ENCODE measurements around the gene RALGDS. TPM values are rescaled to one million over a fixed set of nuclear protein-coding genes. Genes with fewer than 3 reads are reported as not detected.

RALGDS gene
- total and polyA plus RNA-seq, 7 experiments from 2014 or later = 17.8 to 123 (median 76.9) TPM

- H3K27ac ChIP-seq (ENCODE audit: low read depth, low read length) = no peak overlapping the region
- Mint-ChIP-seq H3K27me3 (no peaks in the 10 kb centered on the region), H3K4me1 (peaks cover 26 to 75% (median 38%) of the 10 kb centered on the region in 7 donors), H3K4me3 (peak overlapping the region; percentile 27 to 86 (median 70)), H3K27ac (peak overlapping the region in 8 of 9 donors; percentile 40 to 86 (median 76)), H3K36me3 (peaks cover 0 to 4% (median 0%) of the 10 kb centered on the region in 5 donors), H3K9me3 (peaks cover 0 to 2% (median 0%) of the 10 kb centered on the region in 11 donors)
- H3K4me3 ChIP-seq (ENCODE audit: low read length) = no peak overlapping the region
- POLR2A ChIA-PET = interaction anchor here (0.7 to 2.8 kb wide), 6 partner anchors 9 to 260 kb away, joined by 3 to 15 read pairs (median 6); no protein-coding TSS in a partner anchor
- peak in 1 of 9 donors; percentile 4 for DNase-seq
- ATAC-seq = no peak
- peaks cover 25 to 50% of the 10 kb centered on the region in 2 donors for H3K4me1 ChIP-seq (ENCODE audit: control insufficient read depth in 2 of 2, insufficient read depth in 2 of 2, low read length in 2 of 2)
- H3K36me3 ChIP-seq (ENCODE audit: control insufficient read depth in 2 of 3, insufficient read depth in 3 of 3, low read length in 3 of 3) = no peaks in the 10 kb centered on the region
- H3K27me3 ChIP-seq (ENCODE audit: control insufficient read depth in 2 of 2, insufficient read depth in 2 of 2, low read length in 2 of 2) = no peaks in the 10 kb centered on the region
- CTCF ChIA-PET = interaction anchor here (0.8 to 4.0 kb wide), 4 partner anchors 13 to 28 kb away, joined by 3 to 22 read pairs (median 6); no protein-coding TSS in a partner anchor
- H3K9me3 ChIP-seq (ENCODE audit: control insufficient read depth in 2 of 3, low read length in 3 of 3) = no peaks in the 10 kb centered on the region
- intact Hi-C loops (cut with micrococcal nuclease) = no loop called here
Measured at GRCh38 chr9:133119103-133119845, 1.8 kb downstream of the RALGDS start.

GRCh38 chr9:133118568-133118967 is 2.5 kb downstream of the RALGDS start:
- peaks cover 21 to 74% (median 40%) of the 10 kb centered on the region in 7 donors for H3K4me1 Mint-ChIP-seq
- DNase-seq = peak in 1 of 9 donors; percentile 5
- Histone ChIP-seq H3K36me3 (ENCODE audit: control insufficient read depth in 2 of 3, insufficient read depth in 3 of 3, low read length in 3 of 3) (no peaks in the 10 kb centered on the region), H3K27me3 (ENCODE audit: control insufficient read depth in 2 of 2, insufficient read depth in 2 of 2, low read length in 2 of 2) (no peaks in the 10 kb centered on the region), H3K27ac (ENCODE audit: low read depth, low read length) (no peak overlapping the region), H3K4me3 (ENCODE audit: low read length) (no peak overlapping the region), H3K4me1 (ENCODE audit: control insufficient read depth in 2 of 2, insufficient read depth in 2 of 2, low read length in 2 of 2) (peaks cover 27 to 52% of the 10 kb centered on the region in 2 donors), H3K9me3 (ENCODE audit: control insufficient read depth in 2 of 3, low read length in 3 of 3) (no peaks in the 10 kb centered on the region)
- H3K9me3 Mint-ChIP-seq = peaks cover 0 to 2% (median 0%) of the 10 kb centered on the region in 11 donors
- H3K4me3 Mint-ChIP-seq = peak overlapping the region in 7 of 10 donors; percentile 27 to 69 (median 39)
- no peak for ATAC-seq
- POLR2A ChIA-PET = interaction anchor here (0.9 to 2.8 kb wide), 7 partner anchors 8 to 30 kb away, joined by 3 to 15 read pairs (median 3); no protein-coding TSS in a partner anchor
- peak overlapping the region in 7 of 9 donors; percentile 18 to 86 (median 70) for H3K27ac Mint-ChIP-seq
- no peaks in the 10 kb centered on the region for H3K27me3 Mint-ChIP-seq
- CTCF ChIA-PET = interaction anchor here (0.8 to 4.0 kb wide), 4 partner anchors 13 to 29 kb away, joined by 3 to 22 read pairs (median 6); no protein-coding TSS in a partner anchor
- intact Hi-C loops (cut with micrococcal nuclease) = no loop called here
- H3K36me3 Mint-ChIP-seq = peaks cover 0 to 1% (median 0%) of the 10 kb centered on the region in 5 donors

- Histone ChIP-seq H3K4me3 (ENCODE audit: low read length) (no peak overlapping the region), H3K4me1 (ENCODE audit: control insufficient read depth in 2 of 2, insufficient read depth in 2 of 2, low read length in 2 of 2) (peaks cover 32 to 56% of the 10 kb centered on the region in 2 donors), H3K27me3 (ENCODE audit: control insufficient read depth in 2 of 2, insufficient read depth in 2 of 2, low read length in 2 of 2) (no peaks in the 10 kb centered on the region), H3K27ac (ENCODE audit: low read depth, low read length) (no peak overlapping the region), H3K9me3 (ENCODE audit: control insufficient read depth in 2 of 3, low read length in 3 of 3) (no peaks in the 10 kb centered on the region), H3K36me3 (ENCODE audit: control insufficient read depth in 2 of 3, insufficient read depth in 3 of 3, low read length in 3 of 3) (no peaks in the 10 kb centered on the region)
- Mint-ChIP-seq H3K27ac (peak overlapping the region in 4 of 9 donors; percentile 56 to 78 (median 69)), H3K36me3 (no peaks in the 10 kb centered on the region), H3K4me1 (peaks cover 25 to 74% (median 41%) of the 10 kb centered on the region in 7 donors), H3K27me3 (no peaks in the 10 kb centered on the region), H3K4me3 (peak overlapping the region in 1 of 10 donors; percentile 52), H3K9me3 (peaks cover 0 to 2% (median 0%) of the 10 kb centered on the region in 11 donors)
- ATAC-seq (no peak), DNase-seq (peak in 1 of 9 donors; percentile 7)
- intact Hi-C loops (cut with micrococcal nuclease) = no loop called here
- CTCF ChIA-PET = interaction anchor here (1.1 to 4.0 kb wide), 3 partner anchors 16 to 29 kb away, joined by 4 to 22 read pairs (median 9); no protein-coding TSS in a partner anchor
- POLR2A ChIA-PET = interaction anchor here (0.9 to 2.8 kb wide), 5 partner anchors 9 to 31 kb away, joined by 3 to 15 read pairs (median 4); no protein-coding TSS in a partner anchor
Measured at GRCh38 chr9:133118179-133118520, 2.9 kb downstream of the RALGDS start.

- H3K9me3 Mint-ChIP-seq = peaks cover 0 to 2% (median 0%) of the 10 kb centered on the region in 11 donors
- no peak overlapping the region for H3K4me3 ChIP-seq (ENCODE audit: low read length)
- peak overlapping the region in 4 of 9 donors; percentile 45 to 76 (median 52) for H3K27ac Mint-ChIP-seq
- ChIA-PET POLR2A (interaction anchor here (0.6 to 2.8 kb wide), 6 partner anchors 9 to 31 kb away, joined by 3 to 15 read pairs (median 4); no protein-coding TSS in a partner anchor), CTCF (interaction anchor here (3.0 to 4.0 kb wide), 2 partner anchors 26 to 30 kb away, joined by 9 to 22 read pairs; no protein-coding TSS in a partner anchor)
- H3K36me3 ChIP-seq (ENCODE audit: control insufficient read depth in 2 of 3, insufficient read depth in 3 of 3, low read length in 3 of 3) = no peaks in the 10 kb centered on the region
- no peaks in the 10 kb centered on the region for H3K27me3 Mint-ChIP-seq
- intact Hi-C loops (cut with micrococcal nuclease) = no loop called here
- H3K36me3 Mint-ChIP-seq = no peaks in the 10 kb centered on the region
- H3K4me1 ChIP-seq (ENCODE audit: control insufficient read depth in 2 of 2, insufficient read depth in 2 of 2, low read length in 2 of 2) = peaks cover 37 to 63% of the 10 kb centered on the region in 2 donors
- H3K4me3 Mint-ChIP-seq = peak overlapping the region in 1 of 10 donors; percentile 52
- ATAC-seq = no peak
- H3K27ac ChIP-seq (ENCODE audit: low read depth, low read length) = no peak overlapping the region
- H3K4me1 Mint-ChIP-seq = peaks cover 26 to 75% (median 42%) of the 10 kb centered on the region in 7 donors
- H3K9me3 ChIP-seq (ENCODE audit: control insufficient read depth in 2 of 3, low read length in 3 of 3) = no peaks in the 10 kb centered on the region
- peak in 1 of 9 donors; percentile 6 for DNase-seq
- no peaks in the 10 kb centered on the region for H3K27me3 ChIP-seq (ENCODE audit: control insufficient read depth in 2 of 2, insufficient read depth in 2 of 2, low read length in 2 of 2)
Measured at GRCh38 chr9:133117271-133118178, 3.5 kb downstream of the RALGDS start.

- Histone ChIP-seq H3K27me3 (ENCODE audit: control insufficient read depth in 2 of 2, insufficient read depth in 2 of 2, low read length in 2 of 2) (no peaks in the 10 kb centered on the region), H3K4me1 (ENCODE audit: control insufficient read depth in 2 of 2, insufficient read depth in 2 of 2, low read length in 2 of 2) (peaks cover 29 to 63% of the 10 kb centered on the region in 2 donors), H3K27ac (ENCODE audit: low read depth, low read length) (no peak overlapping the region), H3K36me3 (ENCODE audit: control insufficient read depth in 2 of 3, insufficient read depth in 3 of 3, low read length in 3 of 3) (peaks cover 0 to 4% (median 0%) of the 10 kb centered on the region in 3 experiments), H3K4me3 (ENCODE audit: low read length) (no peak overlapping the region), H3K9me3 (ENCODE audit: control insufficient read depth in 2 of 3, low read length in 3 of 3) (no peaks in the 10 kb centered on the region)
- peak overlapping the region in 2 of 10 donors; percentile 14 to 20 for H3K4me3 Mint-ChIP-seq
- peak in 1 of 9 donors; percentile 7 for DNase-seq
- H3K36me3 Mint-ChIP-seq = no peaks in the 10 kb centered on the region
- no peak for ATAC-seq
- peaks cover 22 to 66% (median 35%) of the 10 kb centered on the region in 7 donors for H3K4me1 Mint-ChIP-seq
- ChIA-PET POLR2A (interaction anchor here (0.6 kb wide), 1 partner anchor 10 kb away, joined by 3 read pairs; no protein-coding TSS in a partner anchor), CTCF (interaction anchor here (4.0 kb wide), 1 partner anchor 27 kb away, joined by 22 read pairs; no protein-coding TSS in a partner anchor)
- peak overlapping the region in 2 of 9 donors; percentile 56 to 89 for H3K27ac Mint-ChIP-seq
- intact Hi-C loops (cut with micrococcal nuclease) = no loop called here
- peaks cover 0 to 2% (median 0%) of the 10 kb centered on the region in 11 donors for H3K9me3 Mint-ChIP-seq
- H3K27me3 Mint-ChIP-seq = no peaks in the 10 kb centered on the region
Measured at GRCh38 chr9:133116346-133117231, 4.5 kb downstream of the RALGDS start.
